ENCODE data around the gene DISC1. TPM values are rescaled to one million over a fixed set of nuclear protein-coding genes. Genes with fewer than 3 reads are reported as not detected.

DISC1 gene
- total and polyA plus RNA-seq, 2 of the 13 experiments (the other 11 are each of a cell fraction or from before 2014, with no cell fraction given) = 4.2 to 4.6 TPM

- TF ChIP-seq SUZ12 (IDR thresholded peaks at IDR 0.05; ENCODE audit: low read depth, low read length) (no peak), FOXA1 (IDR thresholded peaks at IDR 0.05) (no peak), FOXA1 (CRISPR knock-in tag; IDR thresholded peaks at IDR 0.05) (peak; percentile 33; the same call in 1 of the 2 replicates), KLF16 (CRISPR knock-in tag; IDR thresholded peaks at IDR 0.05) (no peak), SOX6 (IDR thresholded peaks at IDR 0.05) (no peak), SOX6 (CRISPR knock-in tag; IDR thresholded peaks at IDR 0.05) (peak; percentile 73), NCOA2 (CRISPR knock-in tag; IDR thresholded peaks at IDR 0.05) (peak; percentile 49; the same call in 1 of the 2 replicates), HNF4G (IDR thresholded peaks at IDR 0.05; ENCODE audit: borderline replicate concordance, low read depth, low read length) (no peak), HNF4G (CRISPR knock-in tag; IDR thresholded peaks at IDR 0.05; ENCODE audit: borderline replicate concordance, low read depth) (no peak), ZNF292 (CRISPR knock-in tag; IDR thresholded peaks at IDR 0.05; ENCODE audit: borderline replicate concordance, low read depth) (no peak), CREBL2 (CRISPR knock-in tag; IDR thresholded peaks at IDR 0.05; ENCODE audit: borderline replicate concordance) (no peak), SAP130 (CRISPR knock-in tag; IDR thresholded peaks at IDR 0.05; ENCODE audit: low read depth) (peak; percentile 61; the same call in 1 of the 2 replicates), FUBP1 (CRISPR knock-in tag; IDR thresholded peaks at IDR 0.05; ENCODE audit: borderline replicate concordance) (no peak), FOSL2 (CRISPR knock-in tag; IDR thresholded peaks at IDR 0.05) (no peak), SOX5 (CRISPR knock-in tag; IDR thresholded peaks at IDR 0.05; ENCODE audit: borderline replicate concordance) (peak; percentile 75; the same call in 1 of the 2 replicates), ZBTB14 (CRISPR knock-in tag; IDR thresholded peaks at IDR 0.05) (no peak), ZNF12 (CRISPR knock-in tag; IDR thresholded peaks at IDR 0.05) (no peak), ZNF609 (CRISPR knock-in tag; IDR thresholded peaks at IDR 0.05; ENCODE audit: borderline replicate concordance) (peak; percentile 50; the same call in 1 of the 2 replicates), TBX2 (CRISPR knock-in tag; IDR thresholded peaks at IDR 0.05; ENCODE audit: borderline replicate concordance) (peak; percentile 30; the same call in 1 of the 2 replicates), MBD4 (IDR thresholded peaks at IDR 0.05; ENCODE audit: borderline replicate concordance, low read length) (no peak), ZSCAN31 (CRISPR knock-in tag; IDR thresholded peaks at IDR 0.05; ENCODE audit: low read depth) (no peak), KLF13 (CRISPR knock-in tag; IDR thresholded peaks at IDR 0.05) (no peak), CEBPG (CRISPR knock-in tag; IDR thresholded peaks at IDR 0.05) (peak; percentile 36; the same call in 1 of the 2 replicates)
Observed at GRCh38 chr1:231576804-231577718, 49.5 kb upstream of the DISC1 start (continued).
